Activated CD8-positive, alpha-beta memory T cell treated with anti-CD3 and anti-CD28 coated beads, Interleukin-2, amount 10 ng/mL, durations not matched to agents 7 days and 5 days (primary cell): Measurements from ENCODE around the gene TTC39C. TPM values are rescaled to one million over a fixed set of nuclear protein-coding genes. Genes with fewer than 3 reads are reported as not detected.
A peak's percentile ranks its signal among the peaks of the same experiment; 100 is the strongest.

Experiments
- ATAC-seq: fragments of 150-1000 bp; cut with Tn5 transposase; one replicate; pipeline ENCODE4 v1.10.0; 2021; ENCODE audit warnings: moderate library complexity
- CTCF ChIA-PET: fragments of 350-600 bp; sonication (Branson Sonifier 250); formaldehyde crosslinking; loops from one replicate; lab custom pipeline; 2021; ENCODE audit warnings: antibody characterized with exemption; lab: Charles Lee
- DNase-seq: peaks from one replicate; pipeline ENCODE4 v3.0.0-alpha.2; 2020
- H3K27ac Mint-ChIP-seq: one replicate; pipeline ENCODE4 v1.8.0; 2021; ENCODE audit warnings: mild to moderate bottlenecking, mixed read lengths
- H3K27me3 Mint-ChIP-seq: one replicate; pipeline ENCODE4 v1.8.0; 2021; ENCODE audit warnings: mixed read lengths
- H3K36me3 Mint-ChIP-seq: one replicate; pipeline ENCODE4 v1.8.0; 2021; ENCODE audit warnings: mild to moderate bottlenecking, mixed read lengths
- H3K4me1 Mint-ChIP-seq: one replicate; pipeline ENCODE4 v1.8.0; 2021; ENCODE audit warnings: mixed read lengths
- H3K4me3 Mint-ChIP-seq: one replicate; pipeline ENCODE4 v1.8.0; 2021; ENCODE audit warnings: mild to moderate bottlenecking, moderate library complexity, mixed read lengths
- H3K9me3 Mint-ChIP-seq: one replicate; pipeline ENCODE4 v1.8.0; 2022; ENCODE audit warnings: low read depth, mixed read lengths
- total RNA-seq, 2 experiments: library from RNA; stranded (reverse); gene quantifications; one replicate each; pipeline ENCODE4 v1.2.3, GENCODE V29; 2021

Gene TTC39C
- total RNA-seq, 2 experiments from 2014 or later: 59.0 to 69.7 TPM

DNA sequence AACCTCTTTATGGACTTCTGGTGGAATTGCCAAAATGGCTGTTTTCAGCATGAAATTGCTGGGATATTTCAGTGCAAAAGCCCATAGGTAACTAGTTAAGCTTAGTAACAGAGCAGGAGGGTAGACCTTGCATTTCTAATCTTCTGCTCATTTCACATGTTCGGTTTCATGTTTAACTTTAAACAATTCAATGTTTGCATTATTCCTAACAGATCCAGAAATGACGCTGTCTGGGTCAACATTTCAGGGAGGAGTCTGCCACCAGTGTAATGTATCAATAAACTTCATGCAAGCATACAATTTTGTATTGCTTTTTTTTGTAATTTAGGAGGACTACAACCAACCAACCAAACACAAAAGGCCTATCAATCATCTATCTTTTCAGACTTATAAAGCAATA is 146.8 kb downstream of the TTC39C start:
- H3K27ac Mint-ChIP-seq: no peak overlapping the region
- H3K4me3 Mint-ChIP-seq: no peak overlapping the region
- DNase-seq: no peak
- no peaks in the 10 kb centered on the region for H3K36me3 Mint-ChIP-seq
- no peaks in the 10 kb centered on the region for H3K9me3 Mint-ChIP-seq
- ATAC-seq: no peak
- CTCF ChIA-PET: no interaction called here
- H3K27me3 Mint-ChIP-seq: peaks cover 3% of the 10 kb centered on the region
- H3K4me1 Mint-ChIP-seq: no peaks in the 10 kb centered on the region

DNA sequence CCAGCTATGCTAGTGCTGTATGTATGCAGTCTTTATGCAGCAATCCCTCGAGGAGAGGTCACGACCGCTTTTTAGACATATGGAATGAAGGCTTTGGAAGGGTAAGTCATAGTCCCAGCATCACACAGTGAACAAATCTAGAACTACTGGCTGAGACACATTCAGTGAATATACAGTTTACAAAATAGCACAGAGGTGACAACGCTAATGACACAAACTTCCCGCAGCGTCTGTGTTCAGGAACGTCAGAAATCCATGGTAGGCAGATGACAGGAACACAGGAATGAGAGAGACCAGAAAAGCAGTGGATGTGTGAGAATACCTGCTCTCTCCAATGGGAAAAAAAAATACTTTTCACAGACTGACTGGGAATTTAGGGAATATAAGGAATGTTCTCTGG is 153.9 kb downstream of the TTC39C start:
- CTCF ChIA-PET: interaction anchor here (1.0 kb wide), 1 partner anchor 35 kb away, joined by 3 read pairs; no protein-coding TSS in a partner anchor
- Mint-ChIP-seq H3K4me1 (no peaks in the 10 kb centered on the region), H3K36me3 (no peaks in the 10 kb centered on the region), H3K27me3 (peaks cover 11% of the 10 kb centered on the region), H3K4me3 (no peak overlapping the region), H3K9me3 (no peaks in the 10 kb centered on the region), H3K27ac (no peak overlapping the region)
- no peak for ATAC-seq
- no peak for DNase-seq

DNA sequence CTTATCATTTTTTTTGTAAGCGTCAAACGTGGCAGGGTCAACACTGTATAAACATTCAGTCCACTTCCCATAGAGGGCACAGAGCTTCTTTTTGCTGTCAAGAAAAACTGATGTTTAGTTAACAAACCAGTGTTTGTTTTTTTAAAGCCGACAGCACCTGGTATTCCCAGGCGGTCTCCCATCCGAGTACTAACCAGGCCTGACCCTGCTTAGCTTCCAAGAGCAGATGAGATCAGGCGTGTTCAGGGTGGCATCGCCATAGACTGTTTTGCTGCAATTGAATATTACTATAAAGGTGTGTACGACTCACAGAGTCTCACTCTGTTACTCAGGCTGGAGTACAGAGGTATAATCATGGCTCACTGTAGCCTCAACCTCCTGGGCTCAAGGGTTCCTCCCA is 155.8 kb downstream of the TTC39C start:
- H3K9me3 Mint-ChIP-seq: no peaks in the 10 kb centered on the region
- CTCF ChIA-PET: no interaction called here
- H3K27me3 Mint-ChIP-seq: peaks cover 11% of the 10 kb centered on the region
- peaks cover 7% of the 10 kb centered on the region for H3K4me1 Mint-ChIP-seq
- no peak overlapping the region for H3K4me3 Mint-ChIP-seq
- H3K36me3 Mint-ChIP-seq: peaks cover 2% of the 10 kb centered on the region
- H3K27ac Mint-ChIP-seq: no peak overlapping the region
- DNase-seq (no peak), ATAC-seq (no peak)

DNA sequence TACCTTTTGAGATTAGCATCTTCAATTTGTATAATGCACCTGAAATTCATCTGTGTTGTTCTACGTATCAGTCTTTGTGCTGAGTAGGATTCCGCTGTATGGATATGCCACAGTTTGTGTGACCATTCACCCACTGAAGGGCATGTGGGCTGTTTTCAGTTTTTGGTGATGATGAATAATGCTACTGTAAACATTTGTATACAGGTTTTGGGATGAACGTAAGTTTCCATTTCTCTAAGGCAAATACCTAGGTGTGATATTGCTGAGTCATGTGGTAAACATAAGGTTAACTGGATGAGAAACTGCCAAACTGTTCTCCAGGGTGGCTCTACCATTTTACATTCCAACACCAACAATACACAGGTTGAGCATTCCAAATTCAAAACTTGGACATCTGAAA is 159.4 kb downstream of the TTC39C start:
- Mint-ChIP-seq H3K27me3 (peaks cover 26% of the 10 kb centered on the region), H3K36me3 (peaks cover 2% of the 10 kb centered on the region), H3K27ac (no peak overlapping the region), H3K4me1 (peaks cover 7% of the 10 kb centered on the region), H3K4me3 (no peak overlapping the region), H3K9me3 (no peaks in the 10 kb centered on the region)
- DNase-seq (no peak), ATAC-seq (peak; percentile 51)
- CTCF ChIA-PET: no interaction called here

DNA sequence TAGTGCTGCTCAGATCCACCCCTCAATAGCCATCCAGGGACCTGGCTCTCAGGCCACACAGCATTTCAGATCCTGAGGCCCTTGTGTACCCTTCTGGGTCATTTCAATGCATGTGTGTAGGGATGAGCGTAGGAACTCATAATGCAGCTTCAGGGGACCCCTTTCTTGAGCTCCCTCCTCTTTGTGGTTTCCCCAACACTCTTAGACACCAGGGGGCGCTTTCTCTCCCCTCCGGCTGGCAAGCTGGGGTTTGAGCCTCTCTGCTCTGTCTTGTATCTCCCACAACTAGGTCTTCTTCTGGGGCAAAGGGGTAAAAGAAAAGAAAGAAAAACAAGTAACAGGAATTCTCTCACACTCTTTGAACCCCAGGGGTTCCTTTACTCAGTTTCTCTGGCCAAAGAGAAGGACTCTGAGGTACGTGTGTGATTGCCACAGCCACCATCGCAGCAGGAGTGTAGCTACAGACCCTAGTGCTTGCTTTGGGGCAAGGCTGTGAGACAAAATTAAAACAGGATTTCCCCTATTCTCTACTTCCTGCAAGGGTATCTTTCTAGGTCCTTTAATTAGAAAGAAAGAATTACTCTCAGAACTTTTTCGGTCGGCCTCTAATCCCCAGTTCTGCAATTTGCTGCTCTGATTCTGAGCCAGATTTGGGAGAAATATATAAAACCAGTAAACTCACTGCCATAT is 162.3 kb downstream of the TTC39C start:
- ATAC-seq: no peak
- DNase-seq: peak; percentile 55
- no peak overlapping the region for H3K4me3 Mint-ChIP-seq
- H3K36me3 Mint-ChIP-seq: peaks cover 2% of the 10 kb centered on the region
- peaks cover 7% of the 10 kb centered on the region for H3K4me1 Mint-ChIP-seq
- H3K27ac Mint-ChIP-seq: no peak overlapping the region
- H3K9me3 Mint-ChIP-seq: no peaks in the 10 kb centered on the region
- H3K27me3 Mint-ChIP-seq: peaks cover 18% of the 10 kb centered on the region
- CTCF ChIA-PET: interaction anchor here (0.9 to 1.3 kb wide), 6 partner anchors 10 to 337 kb away, joined by 3 to 5 read pairs (median 4); partner anchors contain the start of gene CABYR

DNA sequence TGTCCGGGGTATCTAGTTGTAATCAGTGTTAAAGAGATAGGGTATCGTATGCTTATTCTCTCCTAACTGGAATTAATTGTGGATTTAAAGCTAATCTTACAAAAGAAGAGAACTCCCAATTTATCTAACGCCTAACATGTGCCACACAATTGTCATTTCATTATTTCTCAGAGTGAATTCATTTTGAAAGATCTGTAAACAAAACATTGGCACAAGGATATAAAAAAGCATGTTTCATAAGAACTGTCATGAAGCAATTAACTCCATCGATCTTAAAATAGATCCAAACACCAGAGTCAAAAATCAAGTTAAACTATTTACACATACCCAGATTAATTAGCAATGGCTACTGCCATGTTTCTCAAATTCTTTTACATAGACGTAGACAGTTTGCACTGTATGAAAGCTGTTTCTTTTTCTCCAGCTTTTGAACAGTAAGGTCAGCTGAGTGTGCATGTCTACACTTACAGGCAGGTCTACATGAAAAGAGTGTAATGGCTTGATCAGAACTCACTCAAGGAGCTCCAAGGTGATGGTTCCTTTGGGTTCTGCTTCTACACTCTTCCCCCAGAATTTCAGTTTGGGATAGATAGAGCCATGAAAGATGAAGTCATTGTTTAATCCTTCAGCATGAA is 163.1 kb downstream of the TTC39C start:
- Mint-ChIP-seq H3K27ac (no peak overlapping the region), H3K4me3 (no peak overlapping the region), H3K36me3 (peaks cover 2% of the 10 kb centered on the region), H3K27me3 (peaks cover 23% of the 10 kb centered on the region), H3K4me1 (peaks cover 7% of the 10 kb centered on the region), H3K9me3 (no peaks in the 10 kb centered on the region)
- DNase-seq: no peak
- no peak for ATAC-seq
- CTCF ChIA-PET: no interaction called here

DNA sequence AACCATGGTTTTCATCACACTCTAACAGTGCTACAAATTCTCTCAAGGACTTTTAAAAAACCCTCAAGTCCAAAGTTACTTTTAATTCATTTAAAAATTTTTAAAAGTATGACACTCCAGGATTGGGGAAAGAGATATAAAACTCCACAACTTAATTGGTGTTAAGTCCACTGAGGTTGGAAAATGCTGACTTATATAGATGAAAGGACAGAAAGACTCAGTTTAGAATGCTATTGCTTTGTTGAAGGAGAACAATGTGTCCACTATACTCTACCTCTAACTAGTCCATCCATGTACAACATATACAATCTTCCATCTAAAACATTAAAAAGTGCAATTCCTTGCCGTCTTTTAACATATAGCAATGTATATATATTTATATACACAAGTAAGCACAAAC is 165.5 kb downstream of the TTC39C start:
- CTCF ChIA-PET: no interaction called here
- no peaks in the 10 kb centered on the region for H3K4me1 Mint-ChIP-seq
- no peak for DNase-seq

DNA sequence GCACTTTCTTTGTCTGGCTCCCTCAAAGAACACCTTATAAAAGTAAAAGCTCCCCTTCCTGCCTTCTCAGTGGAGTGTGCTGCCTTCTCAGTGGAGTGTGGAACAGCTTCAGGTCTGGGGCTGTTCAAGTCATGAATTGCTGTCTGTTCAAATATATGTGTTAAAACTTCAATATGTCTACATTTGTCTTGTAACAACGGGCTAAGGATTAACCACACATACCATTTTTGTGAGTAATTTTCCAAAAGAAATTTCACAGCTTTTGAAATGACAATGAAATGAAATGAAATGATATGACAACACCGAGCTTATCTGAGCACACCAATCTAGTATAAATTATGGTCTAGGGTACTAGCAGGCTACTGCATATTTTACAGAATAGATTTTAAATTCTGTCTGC is 167.3 kb downstream of the TTC39C start:
- Mint-ChIP-seq H3K9me3 (no peaks in the 10 kb centered on the region), H3K27ac (no peak overlapping the region), H3K36me3 (no peaks in the 10 kb centered on the region), H3K4me3 (no peak overlapping the region), H3K4me1 (no peaks in the 10 kb centered on the region), H3K27me3 (peaks cover 17% of the 10 kb centered on the region)
- no peak for DNase-seq
- ATAC-seq: no peak
- CTCF ChIA-PET: interaction anchor here (1.6 kb wide), 1 partner anchor 178 kb away, joined by 4 read pairs; no protein-coding TSS in a partner anchor

More for the DNA sequence above, 165.5 kb downstream of the TTC39C start:
- Mint-ChIP-seq H3K9me3 (no peaks in the 10 kb centered on the region), H3K36me3 (no peaks in the 10 kb centered on the region), H3K27ac (no peak overlapping the region), H3K4me3 (no peak overlapping the region), H3K27me3 (peaks cover 26% of the 10 kb centered on the region)
- ATAC-seq: no peak

Other genes with a start within 250 kb of the TTC39C start
- 1 to 10 TPM in 1 of 2 experiments, under 1 TPM in 1; 0.76 to 1.2 TPM for gene CABYR, start 124.3 kb downstream of the TTC39C start, total RNA-seq